Neural progenitor cell (in vitro differentiated cells): ENCODE measurements around the gene PWWP2B. TPM values are rescaled to one million over a fixed set of nuclear protein-coding genes. Genes with fewer than 3 reads are reported as not detected.

Experiments used
- DNase-seq: peaks from one replicate; pipeline ENCODE4 v3.0.0-alpha.2; 2016; ENCODE audit warnings: low spot score
- H2AFZ ChIP-seq: fragments of 200-600 bp; sonication (generic); replicated peaks from 2 replicates; pipeline ENCODE4 v1.6.1; 2016; ENCODE audit warnings: antibody characterized with exemption
- H3F3A ChIP-seq: fragments of 200-600 bp; sonication (generic); 2 replicates; pipeline ENCODE4 v1.6.1; 2016; ENCODE audit warnings: antibody characterized with exemption, low read depth
- H3K27ac ChIP-seq: fragments of 200-600 bp; sonication (generic); 2 replicates; pipeline ENCODE4 v1.5.1; 2016; ENCODE audit warnings: mild to moderate bottlenecking
- H3K27me3 ChIP-seq: fragments of 200-600 bp; sonication (generic); 2 replicates; pipeline ENCODE4 v1.6.1; 2016; ENCODE audit warnings: mild to moderate bottlenecking, moderate library complexity
- H3K36me3 ChIP-seq: fragments of 200-600 bp; sonication (generic); 2 replicates; pipeline ENCODE4 v1.5.1; 2016
- H3K4me1 ChIP-seq: fragments of 200-600 bp; sonication (generic); 2 replicates; pipeline ENCODE4 v1.6.1; 2016; ENCODE audit warnings: mixed run types
- H3K4me2 ChIP-seq: fragments of 200-600 bp; sonication (generic); 2 replicates; pipeline ENCODE4 v1.6.1; 2016
- H3K4me3 ChIP-seq: fragments of 200-600 bp; sonication (generic); 2 replicates; pipeline ENCODE4 v1.5.1; 2016
- H3K79me2 ChIP-seq: fragments of 200-600 bp; sonication (generic); 2 replicates; pipeline ENCODE4 v1.6.1; 2016; ENCODE audit warnings: low read depth
- H3K9ac ChIP-seq: fragments of 200-600 bp; sonication (generic); 2 replicates; pipeline ENCODE4 v1.6.1; 2016
- H3K9me3 ChIP-seq: fragments of 200-600 bp; sonication (generic); 2 replicates; pipeline ENCODE4 v1.5.1; 2016; ENCODE audit warnings: low read depth
- H4K20me1 ChIP-seq: fragments of 200-600 bp; sonication (generic); 2 replicates; pipeline ENCODE4 v1.6.1; 2016; ENCODE audit warnings: low read depth
- H3K27ac Mint-ChIP-seq: 3 replicates; pipeline ENCODE4 v1.8.0; 2021; ENCODE audit warnings: mixed read lengths
- H3K27me3 Mint-ChIP-seq: 2 replicates; pipeline ENCODE4 v1.8.0; 2022; ENCODE audit warnings: low read depth, mild to moderate bottlenecking, inconsistent platforms, moderate library complexity, mixed read lengths; ENCODE audit not compliant: insufficient read depth
- H3K36me3 Mint-ChIP-seq: 3 replicates; pipeline ENCODE4 v1.8.0; 2021; ENCODE audit warnings: mixed read lengths
- H3K4me1 Mint-ChIP-seq: 3 replicates; pipeline ENCODE4 v1.8.0; 2021; ENCODE audit warnings: mixed read lengths
- H3K4me3 Mint-ChIP-seq: 3 replicates; pipeline ENCODE4 v1.8.0; 2021; ENCODE audit warnings: mild to moderate bottlenecking, moderate library complexity, mixed read lengths
- H3K9me3 Mint-ChIP-seq: 3 replicates; pipeline ENCODE4 v1.8.0; 2020; ENCODE audit warnings: mixed read lengths
- EZH2 ChIP-seq: fragments of 200-600 bp; sonication (generic); IDR thresholded peaks from 2 replicates; pipeline ENCODE4 v1.6.1; 2017; ENCODE audit warnings: antibody characterized with exemption, mild to moderate bottlenecking, moderate library complexity
- EZH2phosphoT487 ChIP-seq: fragments of 200-600 bp; sonication (generic); IDR thresholded peaks from 2 replicates; pipeline ENCODE4 v1.6.1; 2017; ENCODE audit warnings: antibody characterized with exemption
- total RNA-seq: library from RNA; depleted of rRNA; stranded (reverse); fragments of >200 nt; gene quantifications from 2 replicates; pipeline ENCODE4 v1.2.3, GENCODE V29; 2015; ENCODE audit warnings: low replicate concordance
- TF ChIP-seq, protein P1 (sequence below): fragments of 200-600 bp; sonication (generic); IDR thresholded peaks from 2 replicates; pipeline ENCODE4 v1.5.1; 2017; ENCODE audit warnings: antibody characterized with exemption, mild to moderate bottlenecking

Gene PWWP2B
- total RNA-seq, 1 donor from 2014 or later: 0.34 TPM

DNA sequence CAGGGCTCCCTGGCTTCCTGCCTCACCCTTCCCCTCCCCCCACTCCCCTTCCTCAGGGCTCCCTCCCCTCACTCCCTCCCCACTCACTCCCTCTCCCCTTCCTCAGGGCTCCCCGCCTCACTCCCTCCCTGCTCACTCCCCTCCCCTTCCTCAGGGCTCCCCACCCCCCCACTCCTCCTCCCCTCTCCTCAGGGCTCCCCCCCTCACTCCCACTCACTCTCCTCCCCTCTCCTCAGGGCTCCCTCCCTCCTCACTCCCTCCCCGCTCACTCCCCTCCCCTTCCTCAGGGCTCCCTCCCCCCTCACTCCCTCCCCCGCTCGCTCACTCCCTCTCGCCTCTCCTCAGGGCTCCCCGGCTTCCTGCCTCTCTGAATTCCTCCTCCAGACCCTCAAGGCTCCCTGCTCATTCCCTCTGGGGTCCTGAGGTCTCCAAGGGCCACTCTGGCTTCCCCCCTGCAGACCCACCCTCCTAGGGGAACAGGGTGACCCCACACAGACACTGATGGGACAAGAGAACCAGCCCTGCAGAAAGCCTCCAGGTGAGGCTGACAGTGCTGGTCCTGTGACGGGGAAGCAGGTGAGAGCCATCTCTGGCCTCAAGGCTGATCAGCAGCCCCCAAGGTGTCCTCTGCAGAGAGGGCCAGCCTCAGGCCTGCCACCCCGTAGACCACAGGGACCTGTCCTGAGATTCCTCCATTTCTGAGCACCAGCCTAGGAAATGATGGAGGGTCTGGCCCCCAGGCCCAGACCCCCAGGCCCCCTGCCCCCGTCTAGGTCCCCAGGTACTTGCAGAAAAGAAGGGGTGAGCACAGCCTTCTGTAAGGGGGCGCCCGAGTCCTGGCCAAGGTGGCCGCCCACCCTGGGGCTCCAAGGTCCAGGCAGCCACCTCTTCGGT lies 47.2 kb downstream of the PWWP2B start:
- no peaks in the 10 kb centered on the region for H3K27me3 ChIP-seq
- Mint-ChIP-seq H3K4me1 (peaks cover 27% of the 10 kb centered on the region), H3K4me3 (no peak overlapping the region), H3K36me3 (peaks cover 3% of the 10 kb centered on the region), H3K9me3 (peaks cover 2% of the 10 kb centered on the region), H3K27me3 (peaks cover 12% of the 10 kb centered on the region), H3K27ac (no peak overlapping the region)
- H3K79me2 ChIP-seq: no peaks in the 10 kb centered on the region
- H3K36me3 ChIP-seq: no peaks in the 10 kb centered on the region
- H3K9me3 ChIP-seq: no peaks in the 10 kb centered on the region
- H3K9ac ChIP-seq: no peak overlapping the region
- no peaks in the 10 kb centered on the region for H4K20me1 ChIP-seq
- no peak for DNase-seq
- peaks cover 22% of the 10 kb centered on the region for H3F3A ChIP-seq
- H3K4me2 ChIP-seq: peak overlapping the region; percentile 45
- TF ChIP-seq, protein P1, sequence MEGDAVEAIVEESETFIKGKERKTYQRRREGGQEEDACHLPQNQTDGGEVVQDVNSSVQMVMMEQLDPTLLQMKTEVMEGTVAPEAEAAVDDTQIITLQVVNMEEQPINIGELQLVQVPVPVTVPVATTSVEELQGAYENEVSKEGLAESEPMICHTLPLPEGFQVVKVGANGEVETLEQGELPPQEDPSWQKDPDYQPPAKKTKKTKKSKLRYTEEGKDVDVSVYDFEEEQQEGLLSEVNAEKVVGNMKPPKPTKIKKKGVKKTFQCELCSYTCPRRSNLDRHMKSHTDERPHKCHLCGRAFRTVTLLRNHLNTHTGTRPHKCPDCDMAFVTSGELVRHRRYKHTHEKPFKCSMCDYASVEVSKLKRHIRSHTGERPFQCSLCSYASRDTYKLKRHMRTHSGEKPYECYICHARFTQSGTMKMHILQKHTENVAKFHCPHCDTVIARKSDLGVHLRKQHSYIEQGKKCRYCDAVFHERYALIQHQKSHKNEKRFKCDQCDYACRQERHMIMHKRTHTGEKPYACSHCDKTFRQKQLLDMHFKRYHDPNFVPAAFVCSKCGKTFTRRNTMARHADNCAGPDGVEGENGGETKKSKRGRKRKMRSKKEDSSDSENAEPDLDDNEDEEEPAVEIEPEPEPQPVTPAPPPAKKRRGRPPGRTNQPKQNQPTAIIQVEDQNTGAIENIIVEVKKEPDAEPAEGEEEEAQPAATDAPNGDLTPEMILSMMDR: no peak
- TF ChIP-seq EZH2: no peak
- TF ChIP-seq EZH2phosphoT487: no peak
- H3K4me3 ChIP-seq: no peak overlapping the region
- H3K4me1 ChIP-seq: peaks cover 27% of the 10 kb centered on the region
- no peak overlapping the region for H2AFZ ChIP-seq
- H3K27ac ChIP-seq: no peak overlapping the region

DNA sequence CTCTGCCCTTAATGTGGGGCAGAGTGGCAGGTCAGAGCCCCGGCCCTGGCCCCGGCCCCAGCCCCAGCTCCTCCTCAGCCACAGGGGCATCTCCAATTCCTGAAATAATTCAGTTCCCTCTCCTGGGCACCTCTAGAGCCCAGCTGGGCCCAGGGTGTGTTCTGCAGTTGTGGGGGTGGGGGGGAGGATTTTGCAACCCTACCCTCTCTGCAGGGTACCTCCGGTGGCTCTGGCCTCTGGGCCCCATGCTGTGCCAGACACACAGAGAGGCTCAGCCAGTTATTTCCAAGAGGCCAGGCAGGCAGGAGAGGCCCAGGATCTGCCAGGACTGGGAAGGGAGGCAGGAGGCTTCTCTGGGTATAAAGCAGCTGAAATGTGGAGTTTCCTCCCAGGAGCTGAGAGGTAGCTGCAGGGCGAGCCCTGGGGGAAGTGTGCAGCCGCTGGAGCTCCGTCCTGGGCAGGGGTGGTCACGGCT lies 47.9 kb downstream of the PWWP2B start:
- no peaks in the 10 kb centered on the region for H4K20me1 ChIP-seq
- peak overlapping the region; percentile 75 for H3K27ac Mint-ChIP-seq

DNA sequence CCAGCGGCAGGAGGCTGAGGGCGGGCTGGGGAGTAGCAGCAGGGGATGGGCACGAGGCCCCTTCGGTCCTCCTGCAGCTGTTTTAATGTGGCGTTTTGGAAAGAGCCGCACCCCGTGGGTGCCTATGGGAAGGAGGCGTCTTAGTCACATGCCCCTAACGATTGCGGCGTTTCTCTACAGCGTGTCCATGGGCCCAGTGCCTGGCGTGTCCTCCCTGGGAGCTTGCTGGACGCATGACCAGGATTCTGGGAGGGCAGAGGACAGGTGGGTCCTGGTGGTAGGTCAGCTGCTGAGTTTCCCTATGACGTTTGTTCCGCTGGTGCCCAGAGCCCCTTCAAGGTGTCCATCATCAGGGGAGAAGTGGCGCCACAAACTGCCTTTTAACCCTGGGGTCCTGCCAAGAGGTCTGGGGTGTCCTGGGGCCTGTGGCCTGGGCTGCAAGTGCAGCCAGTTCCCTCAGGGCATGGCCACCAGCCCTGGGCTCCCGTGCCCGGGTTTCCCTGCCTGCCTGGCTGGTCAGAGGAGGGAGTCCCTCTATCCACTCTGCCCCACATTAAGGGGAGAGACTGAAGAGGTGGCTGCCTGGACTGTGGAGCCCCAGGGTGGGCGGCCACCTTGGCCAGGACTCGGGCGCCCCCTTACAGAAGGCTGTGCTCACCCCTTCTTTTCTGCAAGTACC lies 48.7 kb downstream of the PWWP2B start:
- no peaks in the 10 kb centered on the region for H3K27me3 ChIP-seq
- no peak overlapping the region for H2AFZ ChIP-seq
- no peaks in the 10 kb centered on the region for H4K20me1 ChIP-seq
- H3K9ac ChIP-seq: no peak overlapping the region
- Mint-ChIP-seq H3K9me3 (no peaks in the 10 kb centered on the region), H3K4me1 (peaks cover 29% of the 10 kb centered on the region), H3K27me3 (peaks cover 14% of the 10 kb centered on the region), H3K4me3 (peak overlapping the region; percentile 41), H3K27ac (peak overlapping the region; percentile 75), H3K36me3 (peaks cover 3% of the 10 kb centered on the region)
- no peaks in the 10 kb centered on the region for H3K9me3 ChIP-seq
- DNase-seq: no peak
- H3K79me2 ChIP-seq: no peaks in the 10 kb centered on the region
- no peak overlapping the region for H3K4me3 ChIP-seq
- no peak overlapping the region for H3K27ac ChIP-seq
- peaks cover 26% of the 10 kb centered on the region for H3F3A ChIP-seq
- no peaks in the 10 kb centered on the region for H3K36me3 ChIP-seq
- TF ChIP-seq, protein P1: no peak
- TF ChIP-seq EZH2: no peak
- TF ChIP-seq EZH2phosphoT487: no peak
- H3K4me1 ChIP-seq: peaks cover 27% of the 10 kb centered on the region
- H3K4me2 ChIP-seq: peak overlapping the region; percentile 45

More for the DNA sequence above, 47.9 kb downstream of the PWWP2B start:
- Histone ChIP-seq H3F3A (peaks cover 26% of the 10 kb centered on the region), H3K27ac (no peak overlapping the region), H3K9me3 (no peaks in the 10 kb centered on the region), H3K9ac (no peak overlapping the region), H3K36me3 (no peaks in the 10 kb centered on the region), H3K4me2 (peak overlapping the region; percentile 45), H3K4me3 (no peak overlapping the region), H2AFZ (no peak overlapping the region), H3K4me1 (peaks cover 27% of the 10 kb centered on the region), H3K27me3 (no peaks in the 10 kb centered on the region), H3K79me2 (no peaks in the 10 kb centered on the region)
- Mint-ChIP-seq H3K36me3 (peaks cover 3% of the 10 kb centered on the region), H3K4me3 (peak overlapping the region; percentile 41), H3K27me3 (peaks cover 12% of the 10 kb centered on the region), H3K9me3 (no peaks in the 10 kb centered on the region), H3K4me1 (peaks cover 29% of the 10 kb centered on the region)
- no peak for TF ChIP-seq EZH2phosphoT487
- TF ChIP-seq EZH2: no peak
- TF ChIP-seq, protein P1: no peak
- DNase-seq: peak; percentile 70
